WTC11 (cell line): Measurements from ENCODE around the gene NARS2. TPM values are rescaled to one million over a fixed set of nuclear protein-coding genes. Genes with fewer than 3 reads are reported as not detected.

Experiments
- ATAC-seq: fragments of 200-7000 bp; cut with Tn5 transposase; 2 replicates; pipeline ENCODE4 v1.10.0; 2021; ENCODE audit warnings: mild to moderate bottlenecking, moderate library complexity
- CTCF ChIA-PET: fragments of 300-600 bp; sonication (Branson Sonifier 250); formaldehyde crosslinking; loops from one replicate; lab custom pipeline; 2021; ENCODE audit warnings: antibody characterized with exemption; lab: Charles Lee
- POLR2A ChIA-PET: fragments of 350-600 bp; sonication (Branson Sonifier 250); formaldehyde crosslinking; loops from one replicate; lab custom pipeline; 2021; ENCODE audit warnings: antibody characterized with exemption; lab: Charles Lee
- DNase-seq: peaks from one replicate; pipeline ENCODE4 v3.0.0; 2021; ENCODE audit warnings: low spot score
- H3K27ac Mint-ChIP-seq: 2 replicates; pipeline ENCODE4 v1.8.0; 2021; ENCODE audit warnings: mixed read lengths
- H3K27me3 Mint-ChIP-seq: 2 replicates; pipeline ENCODE4 v1.8.0; 2021; ENCODE audit warnings: low read depth, mild to moderate bottlenecking, moderate library complexity, mixed read lengths
- H3K36me3 Mint-ChIP-seq: 2 replicates; pipeline ENCODE4 v1.8.0; 2021; ENCODE audit warnings: mixed read lengths
- H3K4me1 Mint-ChIP-seq: 2 replicates; pipeline ENCODE4 v1.8.0; 2022; ENCODE audit warnings: mixed read lengths
- H3K4me3 Mint-ChIP-seq: 2 replicates; pipeline ENCODE4 v1.8.0; 2021; ENCODE audit warnings: mild to moderate bottlenecking, moderate library complexity, mixed read lengths
- H3K9me3 Mint-ChIP-seq: 2 replicates; pipeline ENCODE4 v1.8.0; 2021; ENCODE audit warnings: mixed read lengths
- CREB1 ChIP-seq: sonication (generic); formaldehyde crosslinking; IDR thresholded peaks from 2 replicates; pipeline ENCODE4 v1.8.0; 2023; ENCODE audit warnings: mild to moderate bottlenecking, missing genetic modification reagents
- JAZF1 ChIP-seq: fragments of 250-450 bp; sonication (Bioruptor Pico); IDR thresholded peaks from 2 replicates; pipeline ENCODE4 v1.9.0; 2021; ENCODE audit warnings: moderate library complexity, mild to moderate bottlenecking, inconsistent platforms
- JUN ChIP-seq: sonication (generic); formaldehyde crosslinking; IDR thresholded peaks from 2 replicates; pipeline ENCODE4 v1.8.0; 2023; ENCODE audit warnings: mild to moderate bottlenecking, missing genetic modification reagents
- KAT7 ChIP-seq: sonication (generic); formaldehyde crosslinking; IDR thresholded peaks from 2 replicates; pipeline ENCODE4 v1.8.1; 2023; ENCODE audit warnings: missing genetic modification reagents, mild to moderate bottlenecking, borderline replicate concordance
- NR1H2 ChIP-seq: sonication (generic); formaldehyde crosslinking; IDR thresholded peaks from 2 replicates; pipeline ENCODE4 v1.9.0; 2021; ENCODE audit warnings: mild to moderate bottlenecking, moderate library complexity, missing genetic modification reagents
- SP1 ChIP-seq: sonication (generic); formaldehyde crosslinking; conservative IDR thresholded peaks from 2 replicates; pipeline ENCODE4 v1.8.1; 2022; ENCODE audit warnings: missing genetic modification reagents
- TEAD1 ChIP-seq: sonication (generic); formaldehyde crosslinking; IDR thresholded peaks from 2 replicates; pipeline ENCODE4 v1.8.0; 2022; ENCODE audit warnings: mild to moderate bottlenecking, missing genetic modification reagents
- ZNF416 ChIP-seq: fragments of 250-450 bp; sonication (Bioruptor Pico); IDR thresholded peaks from 2 replicates; pipeline ENCODE4 v1.9.0; 2021; ENCODE audit warnings: mild to moderate bottlenecking, inconsistent platforms
- total RNA-seq: library from RNA; stranded (reverse); gene quantifications from 3 replicates; pipeline ENCODE4 v1.2.3, GENCODE V29; 2021
- TF ChIP-seq, protein P1 (sequence below): sonication (generic); formaldehyde crosslinking; IDR thresholded peaks from 2 replicates; pipeline ENCODE4 v1.8.1; 2022; ENCODE audit warnings: low read depth, mild to moderate bottlenecking, moderate library complexity, missing genetic modification reagents, borderline replicate concordance
- TF ChIP-seq, protein P2 (sequence below): sonication (generic); formaldehyde crosslinking; IDR thresholded peaks from 2 replicates; pipeline ENCODE4 v1.8.1; 2023; ENCODE audit warnings: mild to moderate bottlenecking, missing genetic modification reagents
- TF ChIP-seq, protein P3 (sequence below): sonication (generic); formaldehyde crosslinking; IDR thresholded peaks from 2 replicates; pipeline ENCODE4 v1.8.0; 2023; ENCODE audit warnings: mild to moderate bottlenecking, missing genetic modification reagents
- TF ChIP-seq, protein P4 (sequence below): sonication (generic); formaldehyde crosslinking; IDR thresholded peaks from 2 replicates; pipeline ENCODE4 v1.8.1; 2023; ENCODE audit warnings: mild to moderate bottlenecking, missing genetic modification reagents, borderline replicate concordance
- TF ChIP-seq, protein P5 (sequence below): fragments of 250-450 bp; sonication (Bioruptor Pico); IDR thresholded peaks from 2 replicates; pipeline ENCODE4 v1.9.0; 2021; ENCODE audit warnings: mild to moderate bottlenecking
- TF ChIP-seq, protein P6 (sequence below): sonication (generic); formaldehyde crosslinking; IDR thresholded peaks from 2 replicates; pipeline ENCODE4 v1.8.1; 2023; ENCODE audit warnings: mild to moderate bottlenecking, missing genetic modification reagents
- TF ChIP-seq, protein P7 (sequence below): sonication (generic); formaldehyde crosslinking; IDR thresholded peaks from 2 replicates; pipeline ENCODE4 v1.8.1; 2022; ENCODE audit warnings: mild to moderate bottlenecking, moderate library complexity, missing genetic modification reagents
- TF ChIP-seq, protein P8 (sequence below): sonication (generic); formaldehyde crosslinking; IDR thresholded peaks from 2 replicates; pipeline ENCODE4 v1.8.1; 2023; ENCODE audit warnings: mild to moderate bottlenecking, moderate library complexity, missing genetic modification reagents
- TF ChIP-seq, protein P9 (sequence below): fragments of 250-450 bp; sonication (Bioruptor Pico); IDR thresholded peaks from 2 replicates; pipeline ENCODE4 v1.8.0; 2021; ENCODE audit warnings: mild to moderate bottlenecking
- TF ChIP-seq, protein P10 (sequence below): sonication (generic); formaldehyde crosslinking; conservative IDR thresholded peaks from 2 replicates; pipeline ENCODE4 v1.8.1; 2023; ENCODE audit warnings: mild to moderate bottlenecking, low read depth, missing genetic modification reagents, moderate library complexity

Gene NARS2
- total RNA-seq, 1 experiment from 2014 or later = 36.4 TPM

DNA sequence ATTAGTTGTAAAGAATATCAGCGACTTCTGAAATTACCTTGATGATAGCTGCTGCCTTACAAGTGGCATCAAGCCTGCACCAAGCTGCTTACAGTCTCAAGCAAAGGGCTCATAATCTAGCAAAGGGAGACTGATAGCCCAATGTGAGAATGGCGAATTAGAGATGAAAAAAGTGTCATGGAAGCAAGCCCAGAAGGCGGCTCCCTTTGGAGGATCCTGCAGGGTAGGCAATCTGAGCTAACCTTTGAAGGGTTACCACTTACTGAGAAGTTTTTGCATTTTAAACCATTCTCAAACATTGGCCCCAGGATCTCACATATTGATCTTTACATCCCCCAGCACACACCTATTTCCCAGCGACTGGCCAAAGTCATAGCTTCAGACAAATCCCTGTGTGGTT lies 175.5 kb downstream of the NARS2 start:
- TF ChIP-seq, protein P1, sequence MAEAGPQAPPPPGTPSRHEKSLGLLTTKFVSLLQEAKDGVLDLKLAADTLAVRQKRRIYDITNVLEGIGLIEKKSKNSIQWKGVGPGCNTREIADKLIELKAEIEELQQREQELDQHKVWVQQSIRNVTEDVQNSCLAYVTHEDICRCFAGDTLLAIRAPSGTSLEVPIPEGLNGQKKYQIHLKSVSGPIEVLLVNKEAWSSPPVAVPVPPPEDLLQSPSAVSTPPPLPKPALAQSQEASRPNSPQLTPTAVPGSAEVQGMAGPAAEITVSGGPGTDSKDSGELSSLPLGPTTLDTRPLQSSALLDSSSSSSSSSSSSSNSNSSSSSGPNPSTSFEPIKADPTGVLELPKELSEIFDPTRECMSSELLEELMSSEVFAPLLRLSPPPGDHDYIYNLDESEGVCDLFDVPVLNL = no peak
- TF ChIP-seq, protein P2, sequence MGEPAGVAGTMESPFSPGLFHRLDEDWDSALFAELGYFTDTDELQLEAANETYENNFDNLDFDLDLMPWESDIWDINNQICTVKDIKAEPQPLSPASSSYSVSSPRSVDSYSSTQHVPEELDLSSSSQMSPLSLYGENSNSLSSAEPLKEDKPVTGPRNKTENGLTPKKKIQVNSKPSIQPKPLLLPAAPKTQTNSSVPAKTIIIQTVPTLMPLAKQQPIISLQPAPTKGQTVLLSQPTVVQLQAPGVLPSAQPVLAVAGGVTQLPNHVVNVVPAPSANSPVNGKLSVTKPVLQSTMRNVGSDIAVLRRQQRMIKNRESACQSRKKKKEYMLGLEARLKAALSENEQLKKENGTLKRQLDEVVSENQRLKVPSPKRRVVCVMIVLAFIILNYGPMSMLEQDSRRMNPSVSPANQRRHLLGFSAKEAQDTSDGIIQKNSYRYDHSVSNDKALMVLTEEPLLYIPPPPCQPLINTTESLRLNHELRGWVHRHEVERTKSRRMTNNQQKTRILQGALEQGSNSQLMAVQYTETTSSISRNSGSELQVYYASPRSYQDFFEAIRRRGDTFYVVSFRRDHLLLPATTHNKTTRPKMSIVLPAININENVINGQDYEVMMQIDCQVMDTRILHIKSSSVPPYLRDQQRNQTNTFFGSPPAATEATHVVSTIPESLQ (CRISPR knock-in tag) = no peak
- TF ChIP-seq, protein P3, sequence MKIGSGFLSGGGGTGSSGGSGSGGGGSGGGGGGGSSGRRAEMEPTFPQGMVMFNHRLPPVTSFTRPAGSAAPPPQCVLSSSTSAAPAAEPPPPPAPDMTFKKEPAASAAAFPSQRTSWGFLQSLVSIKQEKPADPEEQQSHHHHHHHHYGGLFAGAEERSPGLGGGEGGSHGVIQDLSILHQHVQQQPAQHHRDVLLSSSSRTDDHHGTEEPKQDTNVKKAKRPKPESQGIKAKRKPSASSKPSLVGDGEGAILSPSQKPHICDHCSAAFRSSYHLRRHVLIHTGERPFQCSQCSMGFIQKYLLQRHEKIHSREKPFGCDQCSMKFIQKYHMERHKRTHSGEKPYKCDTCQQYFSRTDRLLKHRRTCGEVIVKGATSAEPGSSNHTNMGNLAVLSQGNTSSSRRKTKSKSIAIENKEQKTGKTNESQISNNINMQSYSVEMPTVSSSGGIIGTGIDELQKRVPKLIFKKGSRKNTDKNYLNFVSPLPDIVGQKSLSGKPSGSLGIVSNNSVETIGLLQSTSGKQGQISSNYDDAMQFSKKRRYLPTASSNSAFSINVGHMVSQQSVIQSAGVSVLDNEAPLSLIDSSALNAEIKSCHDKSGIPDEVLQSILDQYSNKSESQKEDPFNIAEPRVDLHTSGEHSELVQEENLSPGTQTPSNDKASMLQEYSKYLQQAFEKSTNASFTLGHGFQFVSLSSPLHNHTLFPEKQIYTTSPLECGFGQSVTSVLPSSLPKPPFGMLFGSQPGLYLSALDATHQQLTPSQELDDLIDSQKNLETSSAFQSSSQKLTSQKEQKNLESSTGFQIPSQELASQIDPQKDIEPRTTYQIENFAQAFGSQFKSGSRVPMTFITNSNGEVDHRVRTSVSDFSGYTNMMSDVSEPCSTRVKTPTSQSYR (CRISPR knock-in tag) = no peak
- TF ChIP-seq SP1 (CRISPR knock-in tag) (no peak), TEAD1 (CRISPR knock-in tag) (no peak), CREB1 (CRISPR knock-in tag) (no peak), JAZF1 (CRISPR knock-in tag) (no peak), NR1H2 (no peak), ZNF416 (CRISPR knock-in tag) (no peak), JUN (no peak), KAT7 (CRISPR knock-in tag) (no peak)
- TF ChIP-seq, protein P4, sequence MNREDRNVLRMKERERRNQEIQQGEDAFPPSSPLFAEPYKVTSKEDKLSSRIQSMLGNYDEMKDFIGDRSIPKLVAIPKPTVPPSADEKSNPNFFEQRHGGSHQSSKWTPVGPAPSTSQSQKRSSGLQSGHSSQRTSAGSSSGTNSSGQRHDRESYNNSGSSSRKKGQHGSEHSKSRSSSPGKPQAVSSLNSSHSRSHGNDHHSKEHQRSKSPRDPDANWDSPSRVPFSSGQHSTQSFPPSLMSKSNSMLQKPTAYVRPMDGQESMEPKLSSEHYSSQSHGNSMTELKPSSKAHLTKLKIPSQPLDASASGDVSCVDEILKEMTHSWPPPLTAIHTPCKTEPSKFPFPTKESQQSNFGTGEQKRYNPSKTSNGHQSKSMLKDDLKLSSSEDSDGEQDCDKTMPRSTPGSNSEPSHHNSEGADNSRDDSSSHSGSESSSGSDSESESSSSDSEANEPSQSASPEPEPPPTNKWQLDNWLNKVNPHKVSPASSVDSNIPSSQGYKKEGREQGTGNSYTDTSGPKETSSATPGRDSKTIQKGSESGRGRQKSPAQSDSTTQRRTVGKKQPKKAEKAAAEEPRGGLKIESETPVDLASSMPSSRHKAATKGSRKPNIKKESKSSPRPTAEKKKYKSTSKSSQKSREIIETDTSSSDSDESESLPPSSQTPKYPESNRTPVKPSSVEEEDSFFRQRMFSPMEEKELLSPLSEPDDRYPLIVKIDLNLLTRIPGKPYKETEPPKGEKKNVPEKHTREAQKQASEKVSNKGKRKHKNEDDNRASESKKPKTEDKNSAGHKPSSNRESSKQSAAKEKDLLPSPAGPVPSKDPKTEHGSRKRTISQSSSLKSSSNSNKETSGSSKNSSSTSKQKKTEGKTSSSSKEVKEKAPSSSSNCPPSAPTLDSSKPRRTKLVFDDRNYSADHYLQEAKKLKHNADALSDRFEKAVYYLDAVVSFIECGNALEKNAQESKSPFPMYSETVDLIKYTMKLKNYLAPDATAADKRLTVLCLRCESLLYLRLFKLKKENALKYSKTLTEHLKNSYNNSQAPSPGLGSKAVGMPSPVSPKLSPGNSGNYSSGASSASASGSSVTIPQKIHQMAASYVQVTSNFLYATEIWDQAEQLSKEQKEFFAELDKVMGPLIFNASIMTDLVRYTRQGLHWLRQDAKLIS (CRISPR knock-in tag) = no peak
- TF ChIP-seq, protein P5, sequence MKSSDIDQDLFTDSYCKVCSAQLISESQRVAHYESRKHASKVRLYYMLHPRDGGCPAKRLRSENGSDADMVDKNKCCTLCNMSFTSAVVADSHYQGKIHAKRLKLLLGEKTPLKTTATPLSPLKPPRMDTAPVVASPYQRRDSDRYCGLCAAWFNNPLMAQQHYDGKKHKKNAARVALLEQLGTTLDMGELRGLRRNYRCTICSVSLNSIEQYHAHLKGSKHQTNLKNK = no peak
- TF ChIP-seq, protein P6, sequence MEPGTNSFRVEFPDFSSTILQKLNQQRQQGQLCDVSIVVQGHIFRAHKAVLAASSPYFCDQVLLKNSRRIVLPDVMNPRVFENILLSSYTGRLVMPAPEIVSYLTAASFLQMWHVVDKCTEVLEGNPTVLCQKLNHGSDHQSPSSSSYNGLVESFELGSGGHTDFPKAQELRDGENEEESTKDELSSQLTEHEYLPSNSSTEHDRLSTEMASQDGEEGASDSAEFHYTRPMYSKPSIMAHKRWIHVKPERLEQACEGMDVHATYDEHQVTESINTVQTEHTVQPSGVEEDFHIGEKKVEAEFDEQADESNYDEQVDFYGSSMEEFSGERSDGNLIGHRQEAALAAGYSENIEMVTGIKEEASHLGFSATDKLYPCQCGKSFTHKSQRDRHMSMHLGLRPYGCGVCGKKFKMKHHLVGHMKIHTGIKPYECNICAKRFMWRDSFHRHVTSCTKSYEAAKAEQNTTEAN (CRISPR knock-in tag) = no peak
- TF ChIP-seq, protein P7, sequence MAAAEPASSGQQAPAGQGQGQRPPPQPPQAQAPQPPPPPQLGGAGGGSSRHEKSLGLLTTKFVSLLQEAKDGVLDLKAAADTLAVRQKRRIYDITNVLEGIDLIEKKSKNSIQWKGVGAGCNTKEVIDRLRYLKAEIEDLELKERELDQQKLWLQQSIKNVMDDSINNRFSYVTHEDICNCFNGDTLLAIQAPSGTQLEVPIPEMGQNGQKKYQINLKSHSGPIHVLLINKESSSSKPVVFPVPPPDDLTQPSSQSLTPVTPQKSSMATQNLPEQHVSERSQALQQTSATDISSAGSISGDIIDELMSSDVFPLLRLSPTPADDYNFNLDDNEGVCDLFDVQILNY = no peak
- TF ChIP-seq, protein P8, sequence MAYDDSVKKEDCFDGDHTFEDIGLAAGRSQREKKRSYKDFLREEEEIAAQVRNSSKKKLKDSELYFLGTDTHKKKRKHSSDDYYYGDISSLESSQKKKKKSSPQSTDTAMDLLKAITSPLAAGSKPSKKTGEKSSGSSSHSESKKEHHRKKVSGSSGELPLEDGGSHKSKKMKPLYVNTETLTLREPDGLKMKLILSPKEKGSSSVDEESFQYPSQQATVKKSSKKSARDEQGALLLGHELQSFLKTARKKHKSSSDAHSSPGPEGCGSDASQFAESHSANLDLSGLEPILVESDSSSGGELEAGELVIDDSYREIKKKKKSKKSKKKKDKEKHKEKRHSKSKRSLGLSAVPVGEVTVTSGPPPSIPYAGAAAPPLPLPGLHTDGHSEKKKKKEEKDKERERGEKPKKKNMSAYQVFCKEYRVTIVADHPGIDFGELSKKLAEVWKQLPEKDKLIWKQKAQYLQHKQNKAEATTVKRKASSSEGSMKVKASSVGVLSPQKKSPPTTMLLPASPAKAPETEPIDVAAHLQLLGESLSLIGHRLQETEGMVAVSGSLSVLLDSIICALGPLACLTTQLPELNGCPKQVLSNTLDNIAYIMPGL (CRISPR knock-in tag) = no peak
- TF ChIP-seq, protein P9, sequence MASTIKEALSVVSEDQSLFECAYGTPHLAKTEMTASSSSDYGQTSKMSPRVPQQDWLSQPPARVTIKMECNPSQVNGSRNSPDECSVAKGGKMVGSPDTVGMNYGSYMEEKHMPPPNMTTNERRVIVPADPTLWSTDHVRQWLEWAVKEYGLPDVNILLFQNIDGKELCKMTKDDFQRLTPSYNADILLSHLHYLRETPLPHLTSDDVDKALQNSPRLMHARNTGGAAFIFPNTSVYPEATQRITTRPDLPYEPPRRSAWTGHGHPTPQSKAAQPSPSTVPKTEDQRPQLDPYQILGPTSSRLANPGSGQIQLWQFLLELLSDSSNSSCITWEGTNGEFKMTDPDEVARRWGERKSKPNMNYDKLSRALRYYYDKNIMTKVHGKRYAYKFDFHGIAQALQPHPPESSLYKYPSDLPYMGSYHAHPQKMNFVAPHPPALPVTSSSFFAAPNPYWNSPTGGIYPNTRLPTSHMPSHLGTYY (CRISPR knock-in tag) = no peak
- TF ChIP-seq, protein P10, sequence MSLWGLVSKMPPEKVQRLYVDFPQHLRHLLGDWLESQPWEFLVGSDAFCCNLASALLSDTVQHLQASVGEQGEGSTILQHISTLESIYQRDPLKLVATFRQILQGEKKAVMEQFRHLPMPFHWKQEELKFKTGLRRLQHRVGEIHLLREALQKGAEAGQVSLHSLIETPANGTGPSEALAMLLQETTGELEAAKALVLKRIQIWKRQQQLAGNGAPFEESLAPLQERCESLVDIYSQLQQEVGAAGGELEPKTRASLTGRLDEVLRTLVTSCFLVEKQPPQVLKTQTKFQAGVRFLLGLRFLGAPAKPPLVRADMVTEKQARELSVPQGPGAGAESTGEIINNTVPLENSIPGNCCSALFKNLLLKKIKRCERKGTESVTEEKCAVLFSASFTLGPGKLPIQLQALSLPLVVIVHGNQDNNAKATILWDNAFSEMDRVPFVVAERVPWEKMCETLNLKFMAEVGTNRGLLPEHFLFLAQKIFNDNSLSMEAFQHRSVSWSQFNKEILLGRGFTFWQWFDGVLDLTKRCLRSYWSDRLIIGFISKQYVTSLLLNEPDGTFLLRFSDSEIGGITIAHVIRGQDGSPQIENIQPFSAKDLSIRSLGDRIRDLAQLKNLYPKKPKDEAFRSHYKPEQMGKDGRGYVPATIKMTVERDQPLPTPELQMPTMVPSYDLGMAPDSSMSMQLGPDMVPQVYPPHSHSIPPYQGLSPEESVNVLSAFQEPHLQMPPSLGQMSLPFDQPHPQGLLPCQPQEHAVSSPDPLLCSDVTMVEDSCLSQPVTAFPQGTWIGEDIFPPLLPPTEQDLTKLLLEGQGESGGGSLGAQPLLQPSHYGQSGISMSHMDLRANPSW = no peak
- ChIA-PET CTCF (interaction anchor here (1.0 to 1.6 kb wide), 3 partner anchors 22 to 171 kb away, joined by 3 to 6 read pairs (median 4); no protein-coding TSS in a partner anchor), POLR2A (no interaction called here)
- Mint-ChIP-seq H3K4me1 (peaks cover 23% of the 10 kb centered on the region), H3K27ac (no peak overlapping the region), H3K9me3 (no peaks in the 10 kb centered on the region), H3K27me3 (peaks cover 41% of the 10 kb centered on the region), H3K4me3 (no peak overlapping the region), H3K36me3 (no peaks in the 10 kb centered on the region)
- peak; percentile 88 for ATAC-seq
- DNase-seq = no peak
